GM12878 (cell line): ENCODE results near the gene EPAS1. TPM values are rescaled to one million over a fixed set of nuclear protein-coding genes. Genes with fewer than 3 reads are reported as not detected.

Source experiments
- ATAC-seq: fragments of 200-7000 bp; cut with Tn5 transposase; 3 replicates; pipeline ENCODE4 v1.9.1; 2020; ENCODE audit warnings: mild to moderate bottlenecking, moderate library complexity
- BruUV-seq: library from RNA; stranded (reverse); fragments of 400-500 nt; replicated peaks from 2 replicates; lab custom pipeline; 2021; lab: Mats Ljungman, UMichigan
- CTCF ChIA-PET: fragments of 300-600 bp; sonication (Branson Sonifier 250); formaldehyde crosslinking; extraction: SDS; loops from one replicate; lab custom pipeline; 2021; ENCODE audit warnings: inconsistent platforms; lab: Yijun Ruan, JAX
- POLR2A ChIA-PET: fragments of 350-600 bp; formaldehyde crosslinking; extraction: SDS; loops from one replicate; lab custom pipeline; 2021; ENCODE audit warnings: inconsistent platforms; lab: Charles Lee
- RAD21 ChIA-PET: fragments of 300-600 bp; sonication (Branson Sonifier 250); formaldehyde crosslinking; loops from one replicate; lab custom pipeline; 2023; ENCODE audit warnings: antibody characterized with exemption; ENCODE audit not compliant: unreplicated experiment; lab: Charles Lee
- SMC1A ChIA-PET: fragments of 300-600 bp; sonication (Branson Sonifier 250); formaldehyde crosslinking; loops from one replicate; lab custom pipeline; 2023; ENCODE audit not compliant: unreplicated experiment, uncharacterized antibody; lab: Charles Lee
- DNase-seq: peaks from one replicate; pipeline ENCODE4 v3.0.0-alpha.2; 2011; ENCODE audit warnings: low read depth, low spot score
- FAIRE-seq: peaks from 3 replicates; lab custom pipeline; 2011; peaks lifted over from hg19 to GRCh38; lab: Jason Lieb, UNC
- H2AFZ ChIP-seq: 2 replicates; pipeline ENCODE4 v1.6.0; 2011; ENCODE audit warnings: low read depth, low read length, control low read depth; ENCODE audit not compliant: control insufficient read depth
- H3K27ac ChIP-seq: 2 replicates; pipeline ENCODE4 v1.5.1; 2011; ENCODE audit warnings: control low read depth; ENCODE audit not compliant: control insufficient read depth, insufficient read depth
- H3K27me3 ChIP-seq, 2 experiments: replicated peaks in 1 of 2; 2 replicates each; pipeline versions ENCODE4 v1.6.0 to v1.6.1; 2011; ENCODE audit warnings: low read length in 1 of 2; ENCODE audit not compliant: control insufficient read depth in 2 of 2, insufficient read depth in 2 of 2
- H3K36me3 ChIP-seq, 2 experiments: 2 replicates each; pipeline ENCODE4 v1.5.1; 2011; ENCODE audit warnings: low read length in 1 of 2; ENCODE audit not compliant: control insufficient read depth in 2 of 2, insufficient read depth in 2 of 2
- H3K4me1 ChIP-seq: 2 replicates; pipeline ENCODE4 v1.6.1; 2011; ENCODE audit warnings: mild to moderate bottlenecking, low read length, moderate library complexity, mixed read lengths; ENCODE audit not compliant: control insufficient read depth, insufficient read depth
- H3K4me2 ChIP-seq: 2 replicates; pipeline ENCODE4 v1.6.0; 2011; ENCODE audit warnings: control low read depth; ENCODE audit not compliant: control insufficient read depth, insufficient read depth
- H3K4me3 ChIP-seq: fragments of 200-600 bp; sonication (generic); 2 replicates; pipeline ENCODE4 v1.5.1; 2016
- H3K79me2 ChIP-seq: 2 replicates; pipeline ENCODE4 v1.6.0; 2011; ENCODE audit warnings: low read length; ENCODE audit not compliant: control insufficient read depth, insufficient read depth
- H3K9ac ChIP-seq: 2 replicates; pipeline ENCODE4 v1.8.0; 2011; ENCODE audit warnings: low read length, control low read depth, mixed read lengths; ENCODE audit not compliant: control insufficient read depth, insufficient read depth
- H3K9me3 ChIP-seq: replicated peaks from 3 replicates; pipeline ENCODE4 v1.5.1; 2011; ENCODE audit warnings: mild to moderate bottlenecking, low read length; ENCODE audit not compliant: control insufficient read depth, insufficient read depth
- H4K20me1 ChIP-seq: 2 replicates; pipeline ENCODE4 v1.6.0; 2011; ENCODE audit not compliant: control insufficient read depth, insufficient read depth
- ESRRA ChIP-seq: IDR thresholded peaks from 2 replicates; pipeline ENCODE4 v1.6.1; 2012; ENCODE audit warnings: mild to moderate bottlenecking, low read length, improper control_type of control experiment
- GATAD2B ChIP-seq: fragments of 450-650 bp; conservative IDR thresholded peaks from 2 replicates; pipeline ENCODE4 v1.6.1; 2017; ENCODE audit warnings: low read depth, mild to moderate bottlenecking, moderate library complexity
- NFXL1 ChIP-seq: fragments of 450-650 bp; IDR thresholded peaks from 2 replicates; pipeline ENCODE4 v1.6.1; 2017; ENCODE audit warnings: antibody characterized with exemption, mild to moderate bottlenecking, borderline replicate concordance
- PRDM15 ChIP-seq: fragments of 450-650 bp; formaldehyde crosslinking; IDR thresholded peaks from 2 replicates; pipeline ENCODE4 v1.4.0; 2020; ENCODE audit warnings: mild to moderate bottlenecking, moderate library complexity
- RUNX3 ChIP-seq: IDR thresholded peaks from 2 replicates; pipeline ENCODE4 v1.6.1; 2012; ENCODE audit warnings: low read length, inconsistent platforms
- SMAD5 ChIP-seq: IDR thresholded peaks from 2 replicates; pipeline ENCODE4 v1.6.1; 2016; ENCODE audit warnings: antibody characterized with exemption, low read depth
- YY1 ChIP-seq: IDR thresholded peaks from 2 replicates; pipeline ENCODE4 v1.6.1; 2011; ENCODE audit warnings: low read depth, mild to moderate bottlenecking, low read length
- ZZZ3 ChIP-seq: IDR thresholded peaks from 2 replicates; pipeline ENCODE4 v1.6.1; 2011; ENCODE audit warnings: low read depth; ENCODE audit not compliant: control insufficient read depth, insufficient read length
- WGBS: methylation state at CpG from one replicate; pipeline ENCODE4 v1.1.6; 2016; ENCODE audit warnings: low lambda C conversion rate; ENCODE audit not compliant: insufficient replicate concordance, insufficient coverage; ENCODE audit errors: missing lambda C conversion rate; 5-methylcytosine and 5-hydroxymethylcytosine counted together
- in situ Hi-C: fragments of 300-500 bp; cut with MboI; formaldehyde crosslinking; loops from 9 replicates; pipeline ENCODE4 v1.14.3; 2018; ENCODE audit warnings: mixed read lengths
- intact Hi-C: fragments of 100-400 bp; cut with micrococcal nuclease; formaldehyde crosslinking; loops from one replicate; pipeline ENCODE4 v1.14.2; 2022; ENCODE audit not compliant: unreplicated experiment
- polyA plus RNA-seq, 11 experiments: library from polyadenylated mRNA; depleted of rRNA in 4 of 11; unstranded in 6 of 11; stranded (reverse) in 5 of 11; fragments of >200 nt; fragmentation: Nextera tagmentation in 4 of 11; fragmentation: Illumina TruSeq in 1 of 11; extraction: Ambion mirVana in 4 of 11; extraction: Trizol in 1 of 11; gene quantifications; 1 replicate in 1 of 11; 2 replicates in 10 of 11; pipeline versions ENCODE4 v1.2.1 to v1.2.3, GENCODE V29; 2011 to 2016; ENCODE audit warnings: inconsistent platforms in 2 of 11, missing spikeins in 2 of 11, low read depth in 1 of 11
- total RNA-seq, 4 experiments: library from RNA; depleted of rRNA in 3 of 4; stranded (reverse); fragments of >200 nt in 3 of 4; fragmentation: Illumina TruSeq in 1 of 4; extraction: Trizol in 1 of 4; gene quantifications; 2 replicates each; pipeline versions ENCODE4 v1.2.1 to v1.2.3, GENCODE V29; 2013 to 2021
- TF ChIP-seq, protein P1 (sequence below): IDR thresholded peaks from 2 replicates; pipeline ENCODE4 v1.6.1; 2012; ENCODE audit warnings: low read depth, low read length, improper control_type of control experiment
- TF ChIP-seq, protein P2 (sequence below): fragments of 450-650 bp; IDR thresholded peaks from 2 replicates; pipeline ENCODE4 v1.6.1; 2017; ENCODE audit warnings: mild to moderate bottlenecking

Gene EPAS1
- total and polyA plus RNA-seq, 10 of the 15 experiments (the other 5 are each of a cell fraction or from before 2014, with no cell fraction given) = 0.11 to 22.0 (median 1.3) TPM; not detected in 1

DNA sequence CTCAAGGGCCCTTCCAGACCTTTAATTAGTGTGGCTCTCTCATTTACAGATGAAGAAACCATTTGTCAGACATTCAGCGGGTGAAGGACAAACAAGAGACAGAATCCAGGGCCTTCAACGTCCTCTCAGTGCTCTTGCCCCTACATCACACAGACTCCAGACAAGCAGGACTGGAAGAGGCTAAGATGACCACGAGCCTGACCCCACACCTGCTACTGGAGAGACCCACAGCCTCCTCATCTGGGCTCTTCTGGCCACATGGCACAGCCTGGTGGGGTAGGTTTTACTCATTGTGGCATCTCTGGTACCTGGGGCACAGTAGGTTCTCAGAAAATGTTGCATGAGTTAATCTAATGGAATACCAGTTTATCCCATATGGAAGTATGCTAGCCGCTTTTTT is 112.5 kb downstream of the EPAS1 start (continued):
- TF ChIP-seq YY1 = no peak
- TF ChIP-seq, all 136 proteins: peak for 0

DNA sequence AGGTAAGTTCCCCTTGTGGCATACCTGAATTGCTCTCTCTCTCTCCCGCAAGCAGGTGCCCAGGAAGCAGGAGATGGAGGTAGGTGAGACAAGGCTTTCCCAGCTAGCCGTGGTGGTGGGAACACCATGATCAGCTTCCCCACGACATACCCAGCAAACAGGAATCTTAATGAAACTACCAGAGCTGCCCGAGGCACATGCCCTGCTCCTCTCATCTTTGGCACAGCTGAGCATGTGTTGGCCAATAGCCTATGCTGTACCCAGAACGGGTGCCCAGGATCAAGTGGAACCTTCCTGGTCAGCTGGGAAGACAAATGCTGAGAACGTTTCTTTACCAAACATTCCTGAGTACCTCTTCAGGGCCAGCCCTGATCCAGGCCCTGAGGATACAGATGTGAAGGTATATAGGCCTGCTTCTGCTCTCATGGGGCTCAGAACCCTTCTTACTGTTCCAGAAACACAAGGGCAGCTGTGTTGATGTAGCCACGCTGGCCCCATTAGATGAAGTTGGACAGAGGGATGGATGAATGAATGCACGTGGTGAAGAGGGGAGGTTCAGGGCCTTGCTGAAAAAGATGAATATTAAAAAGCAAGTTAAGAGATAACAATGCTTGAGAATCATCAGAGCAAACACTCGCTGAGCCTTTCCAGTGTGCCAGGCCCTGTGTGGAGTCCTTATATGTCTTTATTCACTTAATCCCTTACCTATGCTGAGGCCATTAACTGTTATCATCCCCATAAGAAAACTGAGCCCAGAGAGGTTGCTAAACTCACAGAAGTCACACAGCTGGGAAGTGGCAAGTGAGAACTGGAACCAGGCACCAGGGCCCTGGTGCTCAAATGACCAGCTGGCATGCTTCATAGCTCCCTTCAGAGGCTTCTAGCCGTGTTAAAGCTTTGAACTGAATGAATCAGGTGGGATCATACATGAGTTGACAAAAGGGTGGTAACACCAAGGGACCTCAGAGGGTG is 113.4 kb downstream of the EPAS1 start:
- RAD21 ChIA-PET = no interaction called here
- H3K4me1 ChIP-seq = no peaks in the 10 kb centered on the region
- H3K79me2 ChIP-seq = no peaks in the 10 kb centered on the region
- CTCF ChIA-PET = no interaction called here
- 31% methylated on average over 10 of the region's 10 CpGs for WGBS
- H3K36me3 ChIP-seq = no peaks in the 10 kb centered on the region
- H3K27me3 ChIP-seq = no peaks in the 10 kb centered on the region
- FAIRE-seq (no peak), DNase-seq (no peak), ATAC-seq (no peak)
- TF ChIP-seq, protein P1, sequence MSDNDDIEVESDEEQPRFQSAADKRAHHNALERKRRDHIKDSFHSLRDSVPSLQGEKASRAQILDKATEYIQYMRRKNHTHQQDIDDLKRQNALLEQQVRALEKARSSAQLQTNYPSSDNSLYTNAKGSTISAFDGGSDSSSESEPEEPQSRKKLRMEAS = no peak
- TF ChIP-seq, protein P2, sequence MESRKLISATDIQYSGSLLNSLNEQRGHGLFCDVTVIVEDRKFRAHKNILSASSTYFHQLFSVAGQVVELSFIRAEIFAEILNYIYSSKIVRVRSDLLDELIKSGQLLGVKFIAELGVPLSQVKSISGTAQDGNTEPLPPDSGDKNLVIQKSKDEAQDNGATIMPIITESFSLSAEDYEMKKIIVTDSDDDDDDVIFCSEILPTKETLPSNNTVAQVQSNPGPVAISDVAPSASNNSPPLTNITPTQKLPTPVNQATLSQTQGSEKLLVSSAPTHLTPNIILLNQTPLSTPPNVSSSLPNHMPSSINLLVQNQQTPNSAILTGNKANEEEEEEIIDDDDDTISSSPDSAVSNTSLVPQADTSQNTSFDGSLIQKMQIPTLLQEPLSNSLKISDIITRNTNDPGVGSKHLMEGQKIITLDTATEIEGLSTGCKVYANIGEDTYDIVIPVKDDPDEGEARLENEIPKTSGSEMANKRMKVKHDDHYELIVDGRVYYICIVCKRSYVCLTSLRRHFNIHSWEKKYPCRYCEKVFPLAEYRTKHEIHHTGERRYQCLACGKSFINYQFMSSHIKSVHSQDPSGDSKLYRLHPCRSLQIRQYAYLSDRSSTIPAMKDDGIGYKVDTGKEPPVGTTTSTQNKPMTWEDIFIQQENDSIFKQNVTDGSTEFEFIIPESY = no peak
- TF ChIP-seq GATAD2B (no peak), PRDM15 (no peak), RUNX3 (no peak), SMAD5 (no peak), ESRRA (no peak), ZZZ3 (no peak), NFXL1 (no peak)
- no peak overlapping the region for H3K27ac ChIP-seq
- SMC1A ChIA-PET = no interaction called here
- POLR2A ChIA-PET = no interaction called here
- no peak overlapping the region for H2AFZ ChIP-seq
- no peak overlapping the region for H3K9ac ChIP-seq
- no peaks in the 10 kb centered on the region for H4K20me1 ChIP-seq
- H3K4me3 ChIP-seq = no peak overlapping the region
- no peaks in the 10 kb centered on the region for H3K9me3 ChIP-seq
- intact Hi-C loops (no loop called here), in situ Hi-C loops (no loop called here)
- H3K4me2 ChIP-seq = no peak overlapping the region
- no TSS peak for BruUV-seq
